Pancreas (tissue), 10 donors: ENCODE data around the gene LAMA5. TPM values are rescaled to one million over a fixed set of nuclear protein-coding genes. Genes with fewer than 3 reads are reported as not detected.

ENCODE experiments used
- ATAC-seq, 4 donors: fragments of 200-7000 bp; cut with Tn5 transposase; one replicate each; pipeline versions ENCODE4 v1.8.0 to v1.9.1; 2020; ENCODE audit warnings: mild to moderate bottlenecking in 4 of 4, moderate library complexity in 4 of 4
- DNase-seq, 6 donors: peaks; one replicate each; pipeline ENCODE4 v3.0.0-alpha.2; 2020
- FAIRE-seq: peaks from 2 replicates; lab custom pipeline; 2012; peaks lifted over from hg19 to GRCh38; lab: Jason Lieb, UNC
- H3K27ac ChIP-seq, 4 donors: fragments of 200-600 bp; sonication (generic); 1 replicate in 3 of 4; 2 replicates in 1 of 4; pipeline versions ENCODE4 v1.5.0 to v1.8.0; 2020
- H3K27me3 ChIP-seq, 4 donors: fragments of 200-600 bp; one replicate each; pipeline ENCODE4 v1.8.0; 2021
- H3K36me3 ChIP-seq, 3 donors: fragments of 200-600 bp; sonication (generic) in 1 of 3; one replicate each; pipeline versions ENCODE4 v1.5.0 to v1.8.0; 2020 to 2021
- H3K4me1 ChIP-seq, 3 donors: fragments of 200-600 bp; one replicate each; pipeline ENCODE4 v1.8.0; 2021
- H3K4me3 ChIP-seq, 4 donors: fragments of 200-600 bp; sonication (generic) in 2 of 4; one replicate each; pipeline versions ENCODE4 v1.5.0 to v1.8.0; 2020 to 2021
- H3K9me3 ChIP-seq, 4 donors: fragments of 200-600 bp; one replicate each; pipeline ENCODE4 v1.8.0; 2021
- CTCF ChIP-seq, 4 donors: fragments of 200-600 bp; sonication (generic) in 3 of 4; IDR thresholded peaks; one replicate each; pipeline versions ENCODE4 v1.5.0 to v1.8.0; 2021; ENCODE audit warnings: antibody characterized with exemption in 4 of 4
- WGBS, 2 donors: extraction: QIAGEN DNeasy Blood & Tissue Kit; methylation state at CpG; one replicate each; pipeline ENCODE4 v1.1.7; 2013; 5-methylcytosine and 5-hydroxymethylcytosine counted together
- intact Hi-C, 3 donors: fragments of 100-400 bp; cut with DNase I; formaldehyde crosslinking; loops; one replicate each; pipeline versions ENCODE4 v1.11.1 to v1.14.2; 2022
- polyA plus RNA-seq, 2 donors: library from polyadenylated mRNA; stranded (reverse); fragments of 200-250 nt; gene quantifications; one replicate each; pipeline ENCODE4 v1.2.3, GENCODE V29; 2013
- total RNA-seq, 6 donors: library from RNA; stranded (reverse); fragmentation: NEBNext Ultra II Directional in 4 of 6; extraction: Animal tissue kit (Norgen Biotek cat#: 25700) in 4 of 6; gene quantifications; one replicate each; pipeline versions ENCODE4 v1.2.1 to v1.2.4, GENCODE V29; 2021 to 2023
- donor health status: healthy with polysubstance abuse.
- donor health status: DM: no; HTN: no; CAD: no; lungs with moderate emphysema.
- donor health status: DM: no; HTN: no; CAD: no.
- donor health status: control.
- donor health status: control.
- donor health status: Bipolar disorder and iron deficiency.
- donor health status: DM: yes; HTN: yes; CAD: no.
- donor health status: DM: no; HTN: no; CAD: no.
- donor health status: DM: no; HTN: no; CAD: no.
- donor health status: DM: yes; HTN: yes; CAD: no.

LAMA5 gene
- total and polyA plus RNA-seq, 8 donors: 43.6 to 344 (median 62.2) TPM

DNA sequence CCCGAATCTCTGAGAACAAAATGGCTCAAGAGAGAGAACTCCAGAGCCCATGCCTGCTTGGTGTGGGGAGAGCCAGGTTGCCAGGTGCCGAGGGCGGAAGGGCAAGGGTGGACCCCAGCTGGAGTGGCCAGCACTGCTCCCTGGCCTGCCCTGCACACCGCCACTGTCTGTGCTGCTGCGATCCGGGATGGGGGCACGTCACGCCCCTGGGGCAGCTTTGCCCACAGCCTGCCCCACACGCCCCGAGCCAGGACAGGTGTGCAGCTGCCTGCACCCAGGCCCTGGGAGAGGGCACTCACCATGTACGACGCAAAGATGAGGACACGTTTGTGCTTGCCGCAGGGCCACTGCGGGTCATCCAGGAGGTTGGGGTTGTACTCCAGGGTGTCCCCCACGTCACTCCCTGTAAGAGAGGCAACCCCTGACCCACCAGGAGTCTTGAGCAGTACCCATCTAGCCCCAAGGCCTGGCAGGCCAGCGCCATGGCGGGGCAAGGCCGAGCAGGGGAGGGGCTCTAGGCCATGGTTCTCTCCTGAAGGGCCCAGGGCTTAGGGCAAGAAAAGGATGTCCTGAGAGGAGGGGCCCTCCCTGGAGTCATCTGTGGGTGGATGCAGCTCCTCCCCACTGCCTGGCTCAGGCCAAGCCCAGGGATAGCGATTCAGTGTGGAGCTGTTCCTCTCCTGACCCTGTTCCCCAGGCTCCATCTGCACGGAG, 25.7 kb upstream of the LAMA5 start:
- intact Hi-C loops: no loop called here
- no peak overlapping the region for H3K4me3 ChIP-seq
- FAIRE-seq: no peak

DNA sequence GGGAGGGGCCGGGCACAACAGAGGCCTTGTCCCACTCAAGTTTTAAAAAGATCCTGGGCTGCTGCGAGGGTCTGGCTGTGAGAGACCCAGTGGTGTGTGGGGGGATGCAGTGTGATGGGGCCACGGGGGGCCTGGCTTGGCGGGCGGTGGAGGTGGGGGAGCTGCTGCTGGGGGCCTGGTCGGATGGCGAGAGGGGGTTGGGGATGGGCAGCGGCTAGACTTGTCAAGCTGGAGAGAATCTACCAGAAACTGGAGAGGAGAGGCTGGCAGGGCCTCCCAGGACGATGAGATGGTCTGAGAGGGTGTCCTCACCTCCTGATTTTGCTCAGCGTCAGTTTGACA, 24.9 kb upstream of the LAMA5 start:
- Histone ChIP-seq H3K27me3 (no peaks in the 10 kb centered on the region), H3K27ac (no peak overlapping the region), H3K9me3 (no peaks in the 10 kb centered on the region), H3K36me3 (peaks cover 0 to 13% (median 0%) of the 10 kb centered on the region in 3 donors), H3K4me1 (peaks cover 4 to 14% (median 8%) of the 10 kb centered on the region in 3 donors), H3K4me3 (no peak overlapping the region)
- FAIRE-seq (no peak), DNase-seq (no peak), ATAC-seq (no peak)
- 89 to 90% methylated on average over 10 of the region's 10 CpGs for WGBS, 2 donors
- intact Hi-C loops: no loop called here
- no peak for TF ChIP-seq CTCF (IDR thresholded peaks at IDR 0.05)

More for the DNA sequence above, 25.7 kb upstream of the LAMA5 start:
- TF ChIP-seq CTCF (IDR thresholded peaks at IDR 0.05): no peak
- Histone ChIP-seq H3K27ac (no peak overlapping the region), H3K9me3 (no peaks in the 10 kb centered on the region), H3K4me1 (peaks cover 3 to 11% (median 6%) of the 10 kb centered on the region in 3 donors), H3K27me3 (no peaks in the 10 kb centered on the region), H3K36me3 (peaks cover 0 to 13% (median 0%) of the 10 kb centered on the region in 3 donors)
- ATAC-seq: no peak
- no peak for DNase-seq
- WGBS, 2 donors: 86 to 92% methylated on average over 21 of the region's 21 CpGs

GRCh38 chr20:62391165-62392076, 24.3 kb upstream of the LAMA5 start:
- H3K36me3 ChIP-seq: peaks cover 0 to 13% (median 0%) of the 10 kb centered on the region in 3 donors
- H3K4me3 ChIP-seq: no peak overlapping the region
- WGBS, 2 donors: 86 to 88% methylated on average over 44 of the region's 44 CpGs
- no peak for FAIRE-seq
- no peaks in the 10 kb centered on the region for H3K27me3 ChIP-seq
- H3K4me1 ChIP-seq: peaks cover 4 to 14% (median 8%) of the 10 kb centered on the region in 3 donors
- no peaks in the 10 kb centered on the region for H3K9me3 ChIP-seq
- TF ChIP-seq CTCF (IDR thresholded peaks at IDR 0.05): no peak
- intact Hi-C loops: no loop called here
- no peak overlapping the region for H3K27ac ChIP-seq
- DNase-seq: no peak
- ATAC-seq: no peak

DNA sequence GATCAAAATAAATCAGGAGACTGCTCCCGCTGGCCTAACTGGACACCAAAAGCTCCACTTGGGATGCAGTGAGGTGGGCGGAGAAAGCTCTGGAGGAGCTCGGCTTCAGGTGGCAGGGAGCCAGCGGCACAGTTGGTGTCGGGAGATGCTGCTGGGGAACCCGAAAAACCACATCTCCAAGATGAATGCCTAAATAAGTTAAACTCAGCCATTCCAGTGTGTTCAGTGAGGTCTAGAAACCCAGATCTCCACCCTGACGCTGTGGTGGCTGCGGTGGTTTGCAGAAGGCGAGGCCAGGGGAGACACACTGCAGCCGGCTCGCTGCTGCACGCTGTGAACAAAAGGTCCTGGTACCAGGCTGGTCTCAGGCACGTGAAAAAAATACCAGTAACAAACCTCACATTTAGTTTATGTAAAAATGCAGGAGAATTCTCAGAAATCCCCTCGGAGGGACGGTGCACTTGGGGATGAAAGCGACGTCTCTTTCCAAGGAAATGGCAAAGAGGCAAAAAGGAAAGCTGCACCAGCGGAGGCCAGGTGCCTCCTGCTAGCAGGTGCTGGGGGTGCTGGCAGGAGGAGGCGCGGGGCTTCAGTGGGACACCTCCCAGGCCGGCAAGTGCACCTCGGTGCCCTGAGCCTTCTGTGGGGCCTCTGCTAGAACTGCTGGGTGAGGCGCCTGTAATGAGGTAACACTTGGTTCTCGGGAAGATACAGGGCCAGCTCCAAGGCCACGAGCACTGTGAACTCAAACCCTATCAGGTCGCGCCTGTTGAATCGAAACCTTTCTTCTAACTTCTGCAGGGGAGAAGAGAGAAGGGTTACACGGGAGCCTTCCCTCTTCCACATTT, 23.4 kb upstream of the LAMA5 start:
- H3K36me3 ChIP-seq: peaks cover 0 to 13% (median 0%) of the 10 kb centered on the region in 3 donors
- WGBS, 2 donors: 81 to 82% methylated on average over 28 to 29 of the region's 29 CpGs
- FAIRE-seq (no peak), DNase-seq (no peak), ATAC-seq (no peak)
- H3K27ac ChIP-seq: no peak overlapping the region
- no peaks in the 10 kb centered on the region for H3K27me3 ChIP-seq
- H3K9me3 ChIP-seq: no peaks in the 10 kb centered on the region
- no peak for TF ChIP-seq CTCF (IDR thresholded peaks at IDR 0.05)
- H3K4me1 ChIP-seq: peaks cover 4 to 14% (median 9%) of the 10 kb centered on the region in 3 donors
- intact Hi-C loops: no loop called here
- no peak overlapping the region for H3K4me3 ChIP-seq
